T-helper 2 cell (primary cell): Measurements from ENCODE around the gene TBC1D3D.
"Not testable (repeated sequence)": the region's sequence is repeated elsewhere in the genome, so short reads cannot be mapped to it uniquely, and the experiment has no call there.

Source experiments
- DNase-seq, 5 experiments: peaks; one replicate each; pipeline versions ENCODE4 v3.0.0 to v3.0.0-alpha.2; 2012 to 2022
- total RNA-seq, 2 donors: gene quantifications; one replicate each; lab custom pipeline; 2026; lab: John Stamatoyannopoulos, UW

TBC1D3D gene
- total RNA-seq: 0 reads per million in 2 donors

DNA sequence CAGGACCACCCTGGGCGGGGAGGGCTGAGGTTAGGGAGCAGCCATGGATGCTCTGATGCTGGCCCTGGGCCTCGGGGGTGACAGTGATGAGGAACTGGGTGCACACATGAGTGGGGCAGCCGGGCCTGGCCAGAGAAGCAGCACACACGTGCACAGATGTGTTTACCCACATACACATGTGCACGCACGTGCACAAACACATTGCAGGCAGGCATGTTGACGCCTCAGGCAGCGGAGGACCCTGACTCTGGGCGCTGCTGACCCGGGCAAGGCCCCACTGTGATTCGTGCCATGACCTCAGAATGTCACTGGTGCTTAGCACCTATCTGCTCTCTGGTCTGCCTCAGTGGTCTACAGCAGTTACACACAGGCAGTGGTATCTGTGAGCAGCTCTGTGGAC is at the start of gene TBC1D3D:
Gene TBC1D3D, plus strand, starts transcription at position 301 of the 400 bp plus-strand sequence. CDS start 1,585 bp downstream, outside the sequence.
- DNase-seq: not testable (repeated sequence)

DNA sequence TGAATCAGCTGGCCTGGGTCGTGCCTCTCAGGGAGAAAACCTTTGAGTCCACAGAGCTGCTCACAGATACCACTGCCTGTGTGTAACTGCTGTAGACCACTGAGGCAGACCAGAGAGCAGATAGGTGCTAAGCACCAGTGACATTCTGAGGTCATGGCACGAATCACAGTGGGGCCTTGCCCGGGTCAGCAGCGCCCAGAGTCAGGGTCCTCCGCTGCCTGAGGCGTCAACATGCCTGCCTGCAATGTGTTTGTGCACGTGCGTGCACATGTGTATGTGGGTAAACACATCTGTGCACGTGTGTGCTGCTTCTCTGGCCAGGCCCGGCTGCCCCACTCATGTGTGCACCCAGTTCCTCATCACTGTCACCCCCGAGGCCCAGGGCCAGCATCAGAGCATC is 14.8 kb upstream of the TBC1D3D start, which contains the start of gene TBC1D3L:
Gene TBC1D3L, minus strand, starts transcription at position 101 of the 400 bp plus-strand sequence. CDS start 1,540 bp downstream, outside the sequence.
- DNase-seq: not testable (repeated sequence)
